SU-DHL-6 (cell line): ENCODE measurements around the gene CPA3.

Source experiments
- H2AFZ ChIP-seq: fragments of 200-600 bp; sonication (generic); 2 replicates; pipeline ENCODE4 v1.6.1; 2014; ENCODE audit warnings: low read depth, mild to moderate bottlenecking, moderate library complexity, mixed read lengths, antibody characterized with exemption, low read length; ENCODE audit not compliant: severe bottlenecking
- H3F3A ChIP-seq: fragments of 200-600 bp; shearing (Covaris generic); 2 replicates; pipeline ENCODE4 v1.6.0; 2016; ENCODE audit warnings: antibody characterized with exemption, mild to moderate bottlenecking; ENCODE audit not compliant: insufficient read depth
- H3K27ac ChIP-seq: fragments of 200-600 bp; sonication (generic); 2 replicates; pipeline ENCODE4 v1.5.1; 2016; ENCODE audit warnings: low read depth, mild to moderate bottlenecking, low read length, moderate library complexity, mixed read lengths
- H3K27me3 ChIP-seq: fragments of 200-600 bp; sonication (generic), shearing (Covaris generic); 2 replicates; pipeline ENCODE4 v1.6.0; 2014; ENCODE audit warnings: mild to moderate bottlenecking, low read length
- H3K36me3 ChIP-seq: fragments of 200-600 bp; sonication (generic); 2 replicates; pipeline ENCODE4 v1.6.1; 2014; ENCODE audit warnings: mild to moderate bottlenecking, low read length, mixed read lengths
- H3K4me2 ChIP-seq: fragments of 300-600, 200-600 bp; shearing (Covaris generic), sonication (generic); 2 replicates; pipeline ENCODE4 v1.6.0; 2014; ENCODE audit warnings: low read length, low read depth, mild to moderate bottlenecking; ENCODE audit not compliant: poor library complexity, severe bottlenecking
- H3K4me3 ChIP-seq: fragments of 200-600 bp; sonication (generic); 2 replicates; pipeline ENCODE4 v1.5.1; 2014; ENCODE audit warnings: antibody characterized with exemption, low read length, mild to moderate bottlenecking, mixed read lengths; ENCODE audit not compliant: insufficient read depth, poor library complexity, severe bottlenecking
- H3K79me2 ChIP-seq: fragments of 200-600 bp; sonication (generic); 2 replicates; pipeline ENCODE4 v1.6.1; 2014; ENCODE audit warnings: mild to moderate bottlenecking, low read length, moderate library complexity; ENCODE audit not compliant: insufficient read depth
- H3K9ac ChIP-seq: fragments of 200-600 bp; sonication (generic); 2 replicates; pipeline ENCODE4 v1.7.0; 2014; ENCODE audit warnings: mild to moderate bottlenecking, low read length
- H3K9me2 ChIP-seq: fragments of 200-600 bp; sonication (generic); replicated peaks from 2 replicates; pipeline ENCODE4 v1.6.1; 2014; ENCODE audit warnings: low read length; ENCODE audit not compliant: insufficient read depth
- H3K9me3 ChIP-seq: fragments of 200-600 bp; sonication (generic); 2 replicates; pipeline ENCODE4 v1.6.1; 2014; ENCODE audit warnings: low read length, mixed read lengths; ENCODE audit not compliant: insufficient read depth
- H4K20me1 ChIP-seq: fragments of 200-600 bp; sonication (generic); 2 replicates; pipeline ENCODE4 v1.6.1; 2014; ENCODE audit warnings: low read depth, mild to moderate bottlenecking, antibody characterized with exemption, low read length, moderate library complexity, mixed read lengths
- CTCF ChIP-seq: fragments of 200-600 bp; sonication (generic); IDR thresholded peaks from one replicate; pipeline ENCODE4 v1.5.1; 2017; ENCODE audit warnings: antibody characterized with exemption, mild to moderate bottlenecking, low read length, moderate library complexity; ENCODE audit not compliant: insufficient read depth, poor library complexity, severe bottlenecking
- EZH2phosphoT487 ChIP-seq: fragments of 200-600 bp; sonication (generic), shearing (Covaris generic); conservative IDR thresholded peaks from 2 replicates; pipeline ENCODE4 v1.6.1; 2018; ENCODE audit warnings: mild to moderate bottlenecking, antibody characterized with exemption, low read length, moderate library complexity, mixed read lengths

Gene CPA3

GRCh38 chr3:148896062-148896461, 31.0 kb downstream of the CPA3 start:
- no peak overlapping the region for H3K9ac ChIP-seq
- H3F3A ChIP-seq, result no peaks in the 10 kb centered on the region
- TF ChIP-seq CTCF (no peak), EZH2phosphoT487 (no peak)

GRCh38 chr3:148901987-148902791, 37.1 kb downstream of the CPA3 start:
- Histone ChIP-seq H3K27ac (no peak overlapping the region), H3K9ac (no peak overlapping the region)
- no peak for TF ChIP-seq CTCF
- no peak for TF ChIP-seq EZH2phosphoT487

More at GRCh38 chr3:148896062-148896461, 31.0 kb downstream of the CPA3 start:
- Histone ChIP-seq H3K27me3 (no peaks in the 10 kb centered on the region), H3K4me3 (no peak overlapping the region), H2AFZ (no peak overlapping the region), H3K79me2 (no peaks in the 10 kb centered on the region), H3K4me2 (no peak overlapping the region), H4K20me1 (no peaks in the 10 kb centered on the region), H3K27ac (no peak overlapping the region), H3K36me3 (no peaks in the 10 kb centered on the region), H3K9me2 (no peaks in the 10 kb centered on the region), H3K9me3 (no peaks in the 10 kb centered on the region)

GRCh38 chr3:148903022-148903442, 37.9 kb downstream of the CPA3 start:
- no peaks in the 10 kb centered on the region for H3K36me3 ChIP-seq
- H3K27me3 ChIP-seq, result no peaks in the 10 kb centered on the region
- H3K9me3 ChIP-seq, result no peaks in the 10 kb centered on the region
- no peaks in the 10 kb centered on the region for H3K9me2 ChIP-seq
- H3K27ac ChIP-seq, result no peak overlapping the region
- TF ChIP-seq EZH2phosphoT487 (no peak), CTCF (no peak)
- no peak overlapping the region for H3K4me2 ChIP-seq
- no peak overlapping the region for H3K9ac ChIP-seq
- no peaks in the 10 kb centered on the region for H3K79me2 ChIP-seq
- H3K4me3 ChIP-seq, result no peak overlapping the region
- no peaks in the 10 kb centered on the region for H4K20me1 ChIP-seq
- no peak overlapping the region for H2AFZ ChIP-seq
- H3F3A ChIP-seq, result no peaks in the 10 kb centered on the region

More at GRCh38 chr3:148901987-148902791, 37.1 kb downstream of the CPA3 start:
- Histone ChIP-seq H3K9me3 (no peaks in the 10 kb centered on the region), H3K9me2 (no peaks in the 10 kb centered on the region), H3K4me2 (no peak overlapping the region), H3K36me3 (no peaks in the 10 kb centered on the region), H3F3A (no peaks in the 10 kb centered on the region), H3K79me2 (no peaks in the 10 kb centered on the region), H3K4me3 (no peak overlapping the region), H4K20me1 (no peaks in the 10 kb centered on the region), H2AFZ (no peak overlapping the region), H3K27me3 (no peaks in the 10 kb centered on the region)
